IPS DF 6.9 (cell line): ENCODE measurements around the gene MBOAT7.

Experiments
- DNase-seq: peaks from one replicate; pipeline ENCODE4 v3.0.0-alpha.2; 2013; ENCODE audit warnings: low read depth, low spot score
- H3K27ac ChIP-seq: one replicate; pipeline ENCODE4 v1.5.1; 2013; ENCODE audit warnings: low read length, control low read depth
- H3K27me3 ChIP-seq: 2 replicates; pipeline ENCODE4 v1.6.1; 2013; ENCODE audit warnings: mild to moderate bottlenecking, low read length; ENCODE audit not compliant: control insufficient read depth, insufficient read depth
- H3K36me3 ChIP-seq: 2 replicates; pipeline ENCODE4 v1.6.1; 2013; ENCODE audit warnings: low read length; ENCODE audit not compliant: control insufficient read depth, insufficient read depth
- H3K4me1 ChIP-seq: 2 replicates; pipeline ENCODE4 v1.6.1; 2013; ENCODE audit warnings: low read length; ENCODE audit not compliant: control insufficient read depth, insufficient read depth
- H3K4me3 ChIP-seq: 2 replicates; pipeline ENCODE4 v1.5.1; 2013; ENCODE audit warnings: mild to moderate bottlenecking, low read length
- H3K9me3 ChIP-seq: 2 replicates; pipeline ENCODE4 v1.6.1; 2013; ENCODE audit warnings: low read length, inconsistent platforms; ENCODE audit not compliant: control insufficient read depth, insufficient read depth
- WGBS: extraction: QIAGEN DNeasy Blood & Tissue Kit; methylation state at CpG from one replicate; pipeline ENCODE4 v1.1.7; 2013; ENCODE audit warnings: mixed read lengths, missing lambda C conversion rate; ENCODE audit not compliant: insufficient read length, insufficient coverage; 5-methylcytosine and 5-hydroxymethylcytosine counted together

The MBOAT7 gene

DNA sequence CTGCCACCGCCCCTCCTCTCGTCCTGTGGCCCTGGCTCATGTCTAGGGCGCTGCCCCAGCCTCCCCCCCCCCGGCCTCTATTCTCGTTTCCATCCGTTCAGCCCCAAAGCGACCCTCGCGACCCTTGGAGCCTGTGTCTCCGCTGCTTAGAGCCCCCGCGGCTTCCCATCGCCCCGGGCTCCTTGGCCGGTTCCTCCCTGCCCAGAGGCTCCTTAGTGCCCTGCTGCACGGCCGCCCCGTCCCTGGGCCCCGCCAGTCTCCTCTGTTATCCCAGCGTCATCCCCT, 61.0 kb downstream of the MBOAT7 start:
- Histone ChIP-seq H3K4me1 (no peaks in the 10 kb centered on the region), H3K36me3 (peaks cover 49% of the 10 kb centered on the region), H3K27ac (no peak overlapping the region), H3K27me3 (no peaks in the 10 kb centered on the region), H3K9me3 (no peaks in the 10 kb centered on the region), H3K4me3 (no peak overlapping the region)
- no CpG with 5 or more reads among the region's 20 CpGs for WGBS
- DNase-seq, result no peak

DNA sequence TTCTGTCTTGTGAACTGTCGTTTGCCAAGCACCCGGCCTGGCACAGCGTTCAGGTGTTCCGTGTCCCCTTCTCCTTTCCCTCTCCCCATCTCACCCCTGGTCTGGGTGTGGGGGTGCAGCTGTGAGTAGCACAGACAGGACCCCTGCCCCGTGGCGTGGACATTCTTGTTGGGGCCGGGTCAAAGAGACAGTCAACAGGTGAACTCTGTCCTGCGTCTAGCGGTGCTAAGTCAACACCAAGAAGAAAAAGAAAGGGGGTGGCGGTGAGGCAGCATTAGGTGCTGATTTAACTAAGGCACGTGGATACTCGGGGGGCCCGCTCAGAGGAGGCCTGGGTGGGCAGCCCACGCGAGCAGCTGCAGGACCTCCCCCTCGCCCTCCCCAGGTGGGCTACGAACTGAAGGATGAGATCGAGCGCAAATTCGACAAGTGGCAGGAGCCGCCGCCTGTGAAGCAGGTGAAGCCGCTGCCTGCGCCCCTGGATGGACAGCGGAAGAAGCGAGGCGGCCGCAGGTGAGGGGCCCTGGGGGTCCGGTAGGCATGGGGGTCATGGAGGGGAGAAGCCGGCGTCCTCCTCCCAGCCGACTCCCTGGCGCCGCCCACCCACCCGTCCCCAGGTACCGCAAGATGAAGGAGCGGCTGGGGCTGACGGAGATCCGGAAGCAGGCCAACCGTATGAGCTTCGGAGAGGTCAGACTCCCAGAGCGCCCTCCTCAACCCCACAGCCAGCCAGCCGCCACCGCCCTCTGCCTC, 61.5 kb downstream of the MBOAT7 start:
- Histone ChIP-seq H3K4me3 (no peak overlapping the region), H3K9me3 (no peaks in the 10 kb centered on the region), H3K4me1 (no peaks in the 10 kb centered on the region), H3K27me3 (no peaks in the 10 kb centered on the region), H3K27ac (no peak overlapping the region), H3K36me3 (peaks cover 54% of the 10 kb centered on the region)
- DNase-seq, result no peak
- no CpG with 5 or more reads among the region's 44 CpGs for WGBS

DNA sequence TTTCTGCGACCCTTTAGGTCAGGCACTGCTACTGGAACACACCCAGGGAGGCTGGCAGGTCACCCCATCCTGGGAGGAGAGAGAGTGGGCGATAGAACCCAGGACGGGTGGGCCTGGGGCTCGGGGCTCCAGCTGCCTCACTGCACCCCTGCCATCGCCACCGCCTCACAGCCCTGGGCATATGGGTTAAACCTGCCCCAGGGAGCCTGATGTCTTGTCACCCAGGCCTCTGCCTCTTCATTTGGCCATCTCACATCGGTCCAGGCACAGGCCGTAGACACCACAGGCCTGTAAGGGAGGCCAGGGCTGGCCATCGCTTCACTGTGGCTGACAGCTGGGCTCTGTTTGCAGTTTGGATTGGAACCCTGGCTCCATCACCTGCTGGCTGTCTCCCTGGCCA, 63.7 kb downstream of the MBOAT7 start:
- Histone ChIP-seq H3K9me3 (no peaks in the 10 kb centered on the region), H3K4me1 (no peaks in the 10 kb centered on the region), H3K27me3 (no peaks in the 10 kb centered on the region), H3K4me3 (no peak overlapping the region), H3K36me3 (peaks cover 62% of the 10 kb centered on the region), H3K27ac (no peak overlapping the region)
- DNase-seq, result no peak
- no CpG with 5 or more reads among the region's 9 CpGs for WGBS

DNA sequence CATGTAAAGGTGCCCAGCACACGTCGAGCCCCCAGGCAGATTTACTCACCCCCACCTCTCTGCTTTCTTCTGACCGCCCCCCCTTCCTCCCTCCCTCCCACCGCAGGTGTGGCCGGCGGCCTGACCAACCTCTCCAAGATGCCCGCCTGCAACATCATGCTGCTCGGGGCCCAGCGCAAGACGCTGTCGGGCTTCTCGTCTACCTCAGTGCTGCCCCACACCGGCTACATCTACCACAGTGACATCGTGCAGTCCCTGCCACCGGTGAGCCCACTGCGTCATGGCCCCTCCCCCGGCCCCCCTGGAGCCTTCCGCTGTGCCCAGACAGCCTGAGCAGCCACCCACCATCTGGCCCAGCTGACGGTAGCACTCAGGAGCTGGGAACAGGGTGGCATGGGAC, 65.0 kb downstream of the MBOAT7 start:
- H3K4me1 ChIP-seq, result no peaks in the 10 kb centered on the region
- no peaks in the 10 kb centered on the region for H3K27me3 ChIP-seq
- no peak overlapping the region for H3K4me3 ChIP-seq
- H3K36me3 ChIP-seq, result peaks cover 64% of the 10 kb centered on the region
- H3K27ac ChIP-seq, result no peak overlapping the region
- no peak for DNase-seq
- no peaks in the 10 kb centered on the region for H3K9me3 ChIP-seq
- no CpG with 5 or more reads among the region's 19 CpGs for WGBS

DNA sequence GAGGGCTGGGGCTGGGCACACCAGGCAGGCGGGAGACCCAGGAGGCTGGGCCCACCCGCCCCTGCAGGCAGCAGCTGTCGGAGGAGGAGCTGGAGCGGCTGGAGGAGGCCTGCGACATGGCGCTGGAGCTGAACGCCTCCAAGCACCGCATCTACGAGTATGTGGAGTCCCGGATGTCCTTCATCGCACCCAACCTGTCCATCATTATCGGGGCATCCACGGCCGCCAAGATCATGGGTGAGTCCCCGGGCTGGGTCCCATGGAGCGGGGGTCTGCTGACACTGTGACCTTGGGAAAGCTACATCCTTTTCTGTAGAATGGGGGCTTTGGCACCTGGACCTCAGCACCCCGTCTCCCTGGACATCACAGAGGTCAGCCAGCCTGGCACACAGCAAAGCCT, 65.7 kb downstream of the MBOAT7 start:
- H3K9me3 ChIP-seq, result no peaks in the 10 kb centered on the region
- no peaks in the 10 kb centered on the region for H3K4me1 ChIP-seq
- WGBS, result no CpG with 5 or more reads among the region's 17 CpGs
- H3K4me3 ChIP-seq, result no peak overlapping the region
- H3K36me3 ChIP-seq, result peaks cover 57% of the 10 kb centered on the region
- no peak for DNase-seq
- no peaks in the 10 kb centered on the region for H3K27me3 ChIP-seq
- no peak overlapping the region for H3K27ac ChIP-seq
